B cell (primary cell): ENCODE results near the gene POLH. TPM values are rescaled to one million over a fixed set of nuclear protein-coding genes. Genes with fewer than 3 reads are reported as not detected.
A peak's percentile ranks its signal among the peaks of the same experiment; 100 is the strongest.

ENCODE experiments used
- ATAC-seq: fragments of 200-7000 bp; cut with Tn5 transposase; one replicate; pipeline ENCODE4 v1.10.0; 2021; ENCODE audit warnings: low read depth, mild to moderate bottlenecking, moderate number of reproducible peaks, moderate library complexity
- CTCF ChIA-PET: fragments of 350-600 bp; sonication (Branson Sonifier 250); formaldehyde crosslinking; loops from one replicate; lab custom pipeline; 2021; ENCODE audit warnings: antibody characterized with exemption, inconsistent platforms; lab: Charles Lee
- POLR2A ChIA-PET: fragments of 350-600 bp; sonication (Branson Sonifier 250); formaldehyde crosslinking; loops from one replicate; lab custom pipeline; 2021; ENCODE audit warnings: antibody characterized with exemption; lab: Charles Lee
- DNase-seq: peaks from one replicate; pipeline ENCODE4 v3.0.0; 2013
- H2AFZ ChIP-seq: 2 replicates; pipeline ENCODE4 v1.6.1; 2012; ENCODE audit warnings: mild to moderate bottlenecking, low read depth, low read length; ENCODE audit not compliant: insufficient read depth, poor library complexity, severe bottlenecking
- H3K27ac ChIP-seq, 2 donors: 1 replicate in 1 of 2; 2 replicates in 1 of 2; pipeline ENCODE4 v1.5.1; 2012 to 2013; ENCODE audit warnings: low read length in 2 of 2, mild to moderate bottlenecking in 2 of 2, moderate library complexity in 1 of 2
- H3K27me3 ChIP-seq, 4 experiments: fragments of 200-600 bp in 1 of 4; sonication (generic) in 1 of 4; replicated peaks in 1 of 4; 1 replicate in 2 of 4; 2 replicates in 2 of 4; pipeline versions ENCODE4 v1.6.1 to v1.7.0; 2013 to 2016; ENCODE audit warnings: low read length in 3 of 4, mild to moderate bottlenecking in 2 of 4, mixed read lengths in 1 of 4, moderate library complexity in 1 of 4; ENCODE audit not compliant: insufficient read depth in 4 of 4, control insufficient read depth in 3 of 4; ENCODE audit errors: control extremely low read depth in 1 of 4
- H3K36me3 ChIP-seq, 2 experiments: replicated peaks in 1 of 2; 1 replicate in 1 of 2; 2 replicates in 1 of 2; pipeline versions ENCODE4 v1.6.1 to v1.7.1; 2013; ENCODE audit warnings: low read length in 1 of 2; ENCODE audit not compliant: insufficient read depth in 2 of 2, control insufficient read depth in 1 of 2; ENCODE audit errors: control extremely low read depth in 1 of 2, extremely low read depth in 1 of 2
- H3K4me1 ChIP-seq, 2 donors: fragments of 200-600 bp in 1 of 2; sonication (generic) in 1 of 2; 1 replicate in 1 of 2; 2 replicates in 1 of 2; pipeline versions ENCODE4 v1.5.1 to v1.6.1; 2013 to 2017; ENCODE audit warnings: low read length in 2 of 2; ENCODE audit not compliant: control insufficient read depth in 2 of 2, insufficient read depth in 2 of 2
- H3K4me2 ChIP-seq: replicated peaks from 2 replicates; pipeline ENCODE3; 2012; ENCODE audit warnings: mild to moderate bottlenecking, low read depth, low read length; ENCODE audit not compliant: poor library complexity, severe bottlenecking
- H3K4me3 ChIP-seq, 5 experiments: fragments of 200-600 bp in 1 of 5; sonication (generic) in 1 of 5; 1 replicate in 3 of 5; 2 replicates in 2 of 5; pipeline versions ENCODE4 v1.5.1 to v1.7.0; 2011 to 2016; ENCODE audit warnings: low read length in 4 of 5, mild to moderate bottlenecking in 4 of 5, low read depth in 2 of 5, control low read depth in 1 of 5, moderate library complexity in 1 of 5; ENCODE audit not compliant: insufficient read depth in 1 of 5; ENCODE audit errors: control extremely low read depth in 1 of 5, extremely low read depth in 1 of 5
- H3K79me2 ChIP-seq: fragments of 200-600 bp; sonication (generic); one replicate; pipeline ENCODE4 v1.6.0; 2016; ENCODE audit warnings: low read length; ENCODE audit not compliant: control insufficient read depth, insufficient read depth
- H3K9ac ChIP-seq: fragments of 200-600 bp; sonication (generic); 2 replicates; pipeline ENCODE4 v1.6.1; 2017; ENCODE audit warnings: mild to moderate bottlenecking, low read length, moderate library complexity
- H3K9me3 ChIP-seq, 3 donors: one replicate each; pipeline versions ENCODE4 v1.6.1 to v1.7.1; 2013; ENCODE audit warnings: low read length in 2 of 3; ENCODE audit not compliant: control insufficient read depth in 2 of 3, insufficient read depth in 1 of 3; ENCODE audit errors: control extremely low read depth in 1 of 3
- H4K20me1 ChIP-seq: 2 replicates; pipeline ENCODE4 v1.6.0; 2012; ENCODE audit warnings: mild to moderate bottlenecking, low read length; ENCODE audit not compliant: insufficient read depth, control insufficient read depth, poor library complexity, severe bottlenecking
- H3K27ac Mint-ChIP-seq: one replicate; pipeline ENCODE4 v1.8.0; 2021; ENCODE audit warnings: mixed read lengths
- H3K27me3 Mint-ChIP-seq: one replicate; pipeline ENCODE4 v1.8.0; 2021; ENCODE audit warnings: mixed read lengths
- H3K4me1 Mint-ChIP-seq: one replicate; pipeline ENCODE4 v1.8.0; 2021; ENCODE audit warnings: mixed read lengths
- H3K4me3 Mint-ChIP-seq: one replicate; pipeline ENCODE4 v1.8.0; 2021; ENCODE audit warnings: mixed read lengths
- H3K9me3 Mint-ChIP-seq: one replicate; pipeline ENCODE4 v1.8.0; 2022; ENCODE audit warnings: mixed read lengths; ENCODE audit not compliant: insufficient read depth
- CTCF ChIP-seq: fragments of 200-600 bp; IDR thresholded peaks from one replicate; pipeline ENCODE4 v1.8.0; 2022; ENCODE audit warnings: antibody characterized with exemption, mild to moderate bottlenecking
- EZH2 ChIP-seq: IDR thresholded peaks from 2 replicates; pipeline ENCODE4 v1.6.1; 2012; ENCODE audit warnings: borderline replicate concordance, low read depth, mild to moderate bottlenecking, moderate library complexity, low read length; ENCODE audit not compliant: insufficient read depth, poor library complexity, severe bottlenecking
- WGBS: methylation state at CpG from one replicate; pipeline ENCODE4 v1.1.5; 2013; ENCODE audit warnings: missing lambda C conversion rate; ENCODE audit not compliant: insufficient coverage; 5-methylcytosine and 5-hydroxymethylcytosine counted together
- intact Hi-C: fragments of 100-400 bp; cut with micrococcal nuclease; formaldehyde crosslinking; loops from one replicate; pipeline ENCODE4 v1.10.0; 2022
- polyA plus RNA-seq: library from polyadenylated mRNA; depleted of rRNA; stranded (reverse); fragments of >200 nt; gene quantifications from 2 replicates; pipeline ENCODE4 v1.2.3, GENCODE V29; 2012
- total RNA-seq, 2 donors: library from RNA; stranded (reverse); fragments of 120-200 nt in 1 of 2; gene quantifications; 1 replicate in 1 of 2; 2 replicates in 1 of 2; pipeline versions ENCODE4 v1.2.3 to v1.2.4, GENCODE V29; 2013 to 2022

Gene POLH
- total and polyA plus RNA-seq, 2 donors (not counting 1 experiment from before 2014, with no cell fraction given): 14.7 to 24.8 TPM

- H3K9ac ChIP-seq: no peak overlapping the region
- H3K4me3 Mint-ChIP-seq: no peak overlapping the region
- peak overlapping the region; percentile 9 for H3K4me2 ChIP-seq
Observed at GRCh38 chr6:43608807-43609206, 32.8 kb downstream of the POLH start.

More at GRCh38 chr6:43608807-43609206, 32.8 kb downstream of the POLH start:
- Histone ChIP-seq H3K27ac (peak overlapping the region in 1 of 2 donors; percentile 55), H4K20me1 (peaks cover 7% of the 10 kb centered on the region), H3K36me3 (peaks cover 19 to 66% of the 10 kb centered on the region in 2 experiments), H3K4me3 (no peak overlapping the region), H3K4me1 (peaks cover 10 to 11% of the 10 kb centered on the region in 2 donors), H3K79me2 (peaks cover 4% of the 10 kb centered on the region), H2AFZ (no peak overlapping the region), H3K9me3 (no peaks in the 10 kb centered on the region), H3K27me3 (no peaks in the 10 kb centered on the region)
- CTCF ChIA-PET: interaction anchor here (0.8 to 4.6 kb wide), 16 partner anchors 11 to 471 kb away, joined by 3 to 32 read pairs (median 4); partner anchors contain the start of genes GTPBP2, POLH, VEGFA and XPO5
- WGBS: no CpG with 5 or more reads among the region's 1 CpG
- DNase-seq: peak; percentile 25
- H3K27me3 Mint-ChIP-seq: no peaks in the 10 kb centered on the region
- no peaks in the 10 kb centered on the region for H3K9me3 Mint-ChIP-seq
- H3K27ac Mint-ChIP-seq: peak overlapping the region; percentile 16
- H3K4me1 Mint-ChIP-seq: peaks cover 12% of the 10 kb centered on the region
- intact Hi-C loops: loop anchor here (1.0 kb wide), 1 partner anchor 470 kb away; no protein-coding TSS in a partner anchor
- ATAC-seq: peak; percentile 17
- POLR2A ChIA-PET: interaction anchor here (0.6 kb wide), 1 partner anchor 292 kb away, joined by 3 read pairs; no protein-coding TSS in a partner anchor
- TF ChIP-seq EZH2 (no peak), CTCF (no peak)
